Glutamatergic neuron (in vitro differentiated cells): ENCODE data around the gene VPS16. TPM values are rescaled to one million over a fixed set of nuclear protein-coding genes. Genes with fewer than 3 reads are reported as not detected.

Experiments used
- DNase-seq: peaks from one replicate; pipeline ENCODE4 v3.0.0; 2022
- H3K27ac Mint-ChIP-seq: one replicate; pipeline ENCODE4 v1.8.0; 2020; ENCODE audit warnings: mild to moderate bottlenecking, mixed read lengths, inconsistent platforms; ENCODE audit not compliant: unreplicated experiment
- H3K27me3 Mint-ChIP-seq: one replicate; pipeline ENCODE4 v1.8.0; 2020; ENCODE audit warnings: mild to moderate bottlenecking, moderate library complexity, mixed read lengths, inconsistent platforms; ENCODE audit not compliant: unreplicated experiment
- H3K36me3 Mint-ChIP-seq: one replicate; pipeline ENCODE4 v1.8.0; 2020; ENCODE audit warnings: mild to moderate bottlenecking, mixed read lengths, inconsistent platforms; ENCODE audit not compliant: unreplicated experiment
- H3K4me1 Mint-ChIP-seq: one replicate; pipeline ENCODE4 v1.8.0; 2020; ENCODE audit warnings: mild to moderate bottlenecking, low read depth, mixed read lengths, inconsistent platforms; ENCODE audit not compliant: unreplicated experiment
- H3K4me3 Mint-ChIP-seq: one replicate; pipeline ENCODE4 v1.8.0; 2020; ENCODE audit warnings: mild to moderate bottlenecking, mixed read lengths, inconsistent platforms; ENCODE audit not compliant: unreplicated experiment
- H3K9me3 Mint-ChIP-seq: one replicate; pipeline ENCODE4 v1.8.0; 2020; ENCODE audit warnings: mild to moderate bottlenecking, moderate library complexity, mixed read lengths, inconsistent platforms; ENCODE audit not compliant: unreplicated experiment
- CTCF ChIP-seq: fragments of 200-600 bp; sonication (generic); IDR thresholded peaks from one replicate; pipeline ENCODE4 v1.5.0; 2021; ENCODE audit not compliant: partially characterized antibody, unreplicated experiment
- total RNA-seq: library from RNA; stranded (reverse); fragmentation: NEBNext Ultra II Directional; extraction: Animal tissue kit (Norgen Biotek cat#: 25700); gene quantifications from one replicate; pipeline ENCODE4 v1.2.1, GENCODE V29; 2021; ENCODE audit not compliant: unreplicated experiment

Gene VPS16
- total RNA-seq, 1 donor from 2014 or later = 46.3 TPM

- no peaks in the 10 kb centered on the region for H3K36me3 Mint-ChIP-seq
- H3K4me1 Mint-ChIP-seq = peaks cover 11% of the 10 kb centered on the region
- no peak for TF ChIP-seq CTCF
- H3K27me3 Mint-ChIP-seq = no peaks in the 10 kb centered on the region
- H3K9me3 Mint-ChIP-seq = no peaks in the 10 kb centered on the region
- no peak overlapping the region for H3K27ac Mint-ChIP-seq
- no peak for DNase-seq
- H3K4me3 Mint-ChIP-seq = no peak overlapping the region
Observed at GRCh38 chr20:2879146-2879545, 38.6 kb downstream of the VPS16 start.

GRCh38 chr20:2880650-2881049 lies 40.1 kb downstream of the VPS16 start:
- H3K4me3 Mint-ChIP-seq = no peak overlapping the region
- H3K36me3 Mint-ChIP-seq = no peaks in the 10 kb centered on the region
- TF ChIP-seq CTCF = no peak
- H3K9me3 Mint-ChIP-seq = no peaks in the 10 kb centered on the region
- no peak for DNase-seq
- peaks cover 5% of the 10 kb centered on the region for H3K4me1 Mint-ChIP-seq
- H3K27ac Mint-ChIP-seq = no peak overlapping the region
- H3K27me3 Mint-ChIP-seq = no peaks in the 10 kb centered on the region

GRCh38 chr20:2883726-2884637 lies 43.4 kb downstream of the VPS16 start:
- no peak for DNase-seq
- Mint-ChIP-seq H3K4me1 (no peaks in the 10 kb centered on the region), H3K27me3 (no peaks in the 10 kb centered on the region), H3K4me3 (no peak overlapping the region), H3K36me3 (no peaks in the 10 kb centered on the region), H3K9me3 (no peaks in the 10 kb centered on the region), H3K27ac (no peak overlapping the region)
- TF ChIP-seq CTCF = no peak

GRCh38 chr20:2887715-2888114 lies 47.2 kb downstream of the VPS16 start:
- Mint-ChIP-seq H3K27ac (no peak overlapping the region), H3K36me3 (no peaks in the 10 kb centered on the region), H3K27me3 (no peaks in the 10 kb centered on the region), H3K4me1 (no peaks in the 10 kb centered on the region), H3K4me3 (no peak overlapping the region), H3K9me3 (no peaks in the 10 kb centered on the region)
- TF ChIP-seq CTCF = no peak
- DNase-seq = no peak

- no peak overlapping the region for H3K27ac Mint-ChIP-seq
- no peak overlapping the region for H3K4me3 Mint-ChIP-seq
- no peaks in the 10 kb centered on the region for H3K4me1 Mint-ChIP-seq
- no peaks in the 10 kb centered on the region for H3K27me3 Mint-ChIP-seq
- TF ChIP-seq CTCF = no peak
- no peaks in the 10 kb centered on the region for H3K36me3 Mint-ChIP-seq
- DNase-seq = no peak
- H3K9me3 Mint-ChIP-seq = no peaks in the 10 kb centered on the region
Observed at GRCh38 chr20:2888224-2888955, 47.8 kb downstream of the VPS16 start.
